Testis (tissue), 2 donors: ENCODE results near the gene PGM2.

ENCODE experiments used
- POLR2A ChIP-seq: fragments of 450-650 bp; IDR thresholded peaks from one replicate; pipeline ENCODE4 v1.6.1; 2017; ENCODE audit warnings: antibody characterized with exemption, mild to moderate bottlenecking, moderate library complexity
- TF ChIP-seq, protein P1 (sequence below), 3 experiments: fragments of 450-650 bp in 2 of 3; fragments of 200-600 bp in 1 of 3; sonication (generic) in 1 of 3; IDR thresholded peaks; one replicate each; pipeline ENCODE4 v1.5.1; 2016 to 2019; ENCODE audit warnings: antibody characterized with exemption in 3 of 3, mild to moderate bottlenecking in 2 of 3, moderate library complexity in 1 of 3

- TF ChIP-seq, protein P1, sequence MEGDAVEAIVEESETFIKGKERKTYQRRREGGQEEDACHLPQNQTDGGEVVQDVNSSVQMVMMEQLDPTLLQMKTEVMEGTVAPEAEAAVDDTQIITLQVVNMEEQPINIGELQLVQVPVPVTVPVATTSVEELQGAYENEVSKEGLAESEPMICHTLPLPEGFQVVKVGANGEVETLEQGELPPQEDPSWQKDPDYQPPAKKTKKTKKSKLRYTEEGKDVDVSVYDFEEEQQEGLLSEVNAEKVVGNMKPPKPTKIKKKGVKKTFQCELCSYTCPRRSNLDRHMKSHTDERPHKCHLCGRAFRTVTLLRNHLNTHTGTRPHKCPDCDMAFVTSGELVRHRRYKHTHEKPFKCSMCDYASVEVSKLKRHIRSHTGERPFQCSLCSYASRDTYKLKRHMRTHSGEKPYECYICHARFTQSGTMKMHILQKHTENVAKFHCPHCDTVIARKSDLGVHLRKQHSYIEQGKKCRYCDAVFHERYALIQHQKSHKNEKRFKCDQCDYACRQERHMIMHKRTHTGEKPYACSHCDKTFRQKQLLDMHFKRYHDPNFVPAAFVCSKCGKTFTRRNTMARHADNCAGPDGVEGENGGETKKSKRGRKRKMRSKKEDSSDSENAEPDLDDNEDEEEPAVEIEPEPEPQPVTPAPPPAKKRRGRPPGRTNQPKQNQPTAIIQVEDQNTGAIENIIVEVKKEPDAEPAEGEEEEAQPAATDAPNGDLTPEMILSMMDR (IDR thresholded peaks at IDR 0.05): no peak
- TF ChIP-seq POLR2A: no peak
These were observed 4.2 kb downstream of the PGM2 start for GRCh38 chr4:37830640-37831039.
